SK-N-SH (cell line): ENCODE data around the gene STKLD1. TPM values are rescaled to one million over a fixed set of nuclear protein-coding genes. Genes with fewer than 3 reads are reported as not detected.

Source experiments
- CTCF ChIA-PET: fragments of 300-600, 350-600 bp; formaldehyde crosslinking; extraction: SDS; loops from one replicate; lab custom pipeline; 2021; lab: Yijun Ruan, JAX
- POLR2A ChIA-PET: fragments of 350-600 bp; sonication (Branson Sonifier 250); formaldehyde crosslinking; extraction: SDS; loops from one replicate; lab custom pipeline; 2020; ENCODE audit warnings: antibody characterized with exemption, inconsistent platforms; lab: Yijun Ruan, JAX
- DNase-seq: peaks from one replicate; pipeline ENCODE4 v3.0.0; 2012
- H2AFZ ChIP-seq: fragments of 200-600 bp; sonication (generic); 2 replicates; pipeline ENCODE4 v1.8.1; 2016; ENCODE audit warnings: antibody characterized with exemption, mild to moderate bottlenecking, low read depth
- H3F3A ChIP-seq: fragments of 200-600 bp; sonication (generic); replicated peaks from 2 replicates; pipeline ENCODE3; 2016; ENCODE audit warnings: antibody characterized with exemption, mild to moderate bottlenecking; ENCODE audit not compliant: insufficient read depth
- H3K27ac ChIP-seq, 2 experiments: fragments of 200-500 bp in 1 of 2; fragments of 200-600 bp in 1 of 2; sonication (Bioruptor generic) in 1 of 2; sonication (generic), shearing (Covaris generic) in 1 of 2; 2 replicates each; pipeline versions ENCODE4 v1.5.1 to v1.6.1; 2014 to 2016; ENCODE audit warnings: low read depth in 2 of 2, inconsistent platforms in 1 of 2, low read length in 1 of 2, mild to moderate bottlenecking in 1 of 2, mixed read lengths in 1 of 2
- H3K27me3 ChIP-seq: fragments of 200-600 bp; sonication (generic), shearing (Covaris generic); 2 replicates; pipeline ENCODE4 v1.6.1; 2016; ENCODE audit warnings: mixed run types; ENCODE audit not compliant: insufficient read depth
- H3K36me3 ChIP-seq, 2 experiments: fragments of 200-500 bp in 1 of 2; fragments of 200-600 bp in 1 of 2; sonication (Bioruptor generic) in 1 of 2; sonication (generic) in 1 of 2; replicated peaks in 1 of 2; 2 replicates each; pipeline versions ENCODE3 to v1.5.1; 2014 to 2016; ENCODE audit warnings: low read length in 1 of 2, mild to moderate bottlenecking in 1 of 2; ENCODE audit not compliant: insufficient read depth in 2 of 2, control insufficient read depth in 1 of 2
- H3K4me1 ChIP-seq, 2 experiments: fragments of 200-500 bp in 1 of 2; fragments of 200-600 bp in 1 of 2; sonication (Bioruptor generic) in 1 of 2; sonication (generic), shearing (Covaris generic) in 1 of 2; 2 replicates each; pipeline versions ENCODE4 v1.5.1 to v1.6.1; 2014 to 2016; ENCODE audit warnings: low read depth in 1 of 2, low read length in 1 of 2, mixed run types in 1 of 2; ENCODE audit not compliant: insufficient read depth in 2 of 2, control insufficient read depth in 1 of 2
- H3K4me2 ChIP-seq: fragments of 200-600 bp; sonication (generic), shearing (Covaris generic); 2 replicates; pipeline ENCODE4 v1.6.1; 2017; ENCODE audit warnings: mixed run types
- H3K4me3 ChIP-seq, 2 experiments: fragments of 200-500 bp in 1 of 2; fragments of 200-600 bp in 1 of 2; sonication (Bioruptor generic) in 1 of 2; sonication (generic), shearing (Covaris generic) in 1 of 2; 2 replicates each; pipeline versions ENCODE4 v1.5.1 to v1.8.1; 2014 to 2016; ENCODE audit warnings: low read depth in 2 of 2, inconsistent platforms in 1 of 2, low read length in 1 of 2, mild to moderate bottlenecking in 1 of 2, mixed read lengths in 1 of 2, moderate library complexity in 1 of 2
- H3K79me2 ChIP-seq: fragments of 200-600 bp; sonication (generic); 2 replicates; pipeline ENCODE4 v1.8.1; 2017; ENCODE audit warnings: mild to moderate bottlenecking; ENCODE audit not compliant: insufficient read depth
- H3K9ac ChIP-seq: fragments of 200-600 bp; sonication (generic); 2 replicates; pipeline ENCODE4 v1.6.1; 2017; ENCODE audit warnings: mixed run types
- H3K9me2 ChIP-seq: fragments of 200-600 bp; sonication (generic); 2 replicates; pipeline ENCODE4 v1.6.1; 2017; ENCODE audit warnings: mixed run types
- H3K9me3 ChIP-seq: fragments of 200-600 bp; sonication (generic); 2 replicates; pipeline ENCODE4 v1.6.1; 2017; ENCODE audit warnings: mixed run types, mild to moderate bottlenecking, moderate library complexity
- H4K20me1 ChIP-seq: fragments of 200-600 bp; sonication (generic); 2 replicates; pipeline ENCODE4 v1.6.1; 2017; ENCODE audit warnings: mild to moderate bottlenecking, mixed run types; ENCODE audit not compliant: insufficient read depth
- GABPA ChIP-seq: IDR thresholded peaks from 2 replicates; pipeline ENCODE4 v1.4.0; 2012; ENCODE audit warnings: low read depth, mild to moderate bottlenecking
- GATA2 ChIP-seq: sonication (generic); formaldehyde crosslinking; IDR thresholded peaks from 2 replicates; pipeline ENCODE4 v1.5.0; 2020; ENCODE audit warnings: mild to moderate bottlenecking, missing genetic modification reagents
- JUND ChIP-seq: IDR thresholded peaks from 2 replicates; pipeline ENCODE4 v1.4.0; 2012
- RXRA ChIP-seq: IDR thresholded peaks from 2 replicates; pipeline ENCODE4 v1.4.0; 2012; ENCODE audit warnings: low read depth, mild to moderate bottlenecking, borderline replicate concordance
- SIN3A ChIP-seq: IDR thresholded peaks from 2 replicates; pipeline ENCODE4 v1.6.1; 2012; ENCODE audit warnings: low read depth, mild to moderate bottlenecking, low read length, moderate library complexity, borderline replicate concordance
- TEAD4 ChIP-seq: IDR thresholded peaks from 2 replicates; pipeline ENCODE4 v1.4.0; 2012; ENCODE audit warnings: mild to moderate bottlenecking, borderline replicate concordance; ENCODE audit not compliant: insufficient read depth
- WGBS: methylation state at CpG from one replicate; pipeline ENCODE4 v1.1.6; 2017; ENCODE audit warnings: low lambda C conversion rate; 5-methylcytosine and 5-hydroxymethylcytosine counted together
- polyA plus RNA-seq, 3 experiments: library from polyadenylated mRNA; depleted of rRNA; stranded (reverse); fragments of >200 nt; gene quantifications; 2 replicates each; pipeline ENCODE4 v1.2.3, GENCODE V29; 2012
- TF ChIP-seq, protein P1 (sequence below): fragments of 150-350 bp; IDR thresholded peaks from 2 replicates; pipeline ENCODE4 v1.6.1; 2017; ENCODE audit warnings: antibody characterized with exemption, low read length, low read depth, borderline replicate concordance
- TF ChIP-seq, protein P2 (sequence below): IDR thresholded peaks from 2 replicates; pipeline ENCODE4 v1.6.1; 2012; ENCODE audit warnings: mild to moderate bottlenecking, low read depth, low read length, moderate library complexity
- TF ChIP-seq, protein P3 (sequence below): IDR thresholded peaks from 2 replicates; pipeline ENCODE4 v1.4.0; 2012; ENCODE audit warnings: low read depth, borderline replicate concordance
- TF ChIP-seq, protein P4 (sequence below): fragments of 200-600 bp; sonication (generic); IDR thresholded peaks from 2 replicates; pipeline ENCODE4 v1.6.1; 2017; ENCODE audit warnings: antibody characterized with exemption, mild to moderate bottlenecking, moderate library complexity

STKLD1 gene
- polyA plus RNA-seq, 1 of the 3 experiments (the other 2 are of a cell fraction) = 2.3 TPM

DNA sequence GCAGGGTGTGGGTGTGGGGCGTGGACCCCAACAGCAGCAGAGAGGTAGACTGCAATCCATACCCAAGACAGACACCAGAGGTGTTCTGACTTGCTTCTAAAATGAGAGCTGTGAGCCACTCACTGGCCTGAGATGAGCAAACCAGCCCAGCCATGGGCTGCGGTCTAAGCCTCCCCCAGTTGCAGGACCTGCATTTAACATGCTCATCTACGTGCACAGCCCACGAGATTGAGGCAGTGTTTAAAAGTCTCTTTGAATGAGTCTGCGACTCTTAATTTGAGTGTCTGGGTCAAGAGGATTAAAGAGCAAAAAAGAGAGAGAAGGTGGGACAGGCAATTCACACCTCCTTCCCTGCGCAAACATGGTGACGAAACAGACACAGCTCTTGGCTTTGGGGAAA, 6.2 kb upstream of the STKLD1 start:
- Histone ChIP-seq H3K4me3 (no peak overlapping the region), H3K4me2 (no peak overlapping the region), H2AFZ (no peak overlapping the region), H3K9me3 (no peaks in the 10 kb centered on the region), H3K9me2 (no peaks in the 10 kb centered on the region), H3K27ac (no peak overlapping the region; a peak in 1 of 4 replicates), H3K27me3 (no peaks in the 10 kb centered on the region), H3K4me1 (peaks cover 5 to 44% of the 10 kb centered on the region in 2 experiments; a peak in 3 of 4 replicates), H3K9ac (no peak overlapping the region), H3F3A (no peaks in the 10 kb centered on the region), H4K20me1 (peaks cover 97% of the 10 kb centered on the region), H3K36me3 (peaks cover 43 to 67% of the 10 kb centered on the region in 2 experiments), H3K79me2 (peaks cover 100% of the 10 kb centered on the region)
- TF ChIP-seq RXRA (no peak), GABPA (no peak), SIN3A (no peak), TEAD4 (no peak), GATA2 (no peak)
- TF ChIP-seq, protein P1, sequence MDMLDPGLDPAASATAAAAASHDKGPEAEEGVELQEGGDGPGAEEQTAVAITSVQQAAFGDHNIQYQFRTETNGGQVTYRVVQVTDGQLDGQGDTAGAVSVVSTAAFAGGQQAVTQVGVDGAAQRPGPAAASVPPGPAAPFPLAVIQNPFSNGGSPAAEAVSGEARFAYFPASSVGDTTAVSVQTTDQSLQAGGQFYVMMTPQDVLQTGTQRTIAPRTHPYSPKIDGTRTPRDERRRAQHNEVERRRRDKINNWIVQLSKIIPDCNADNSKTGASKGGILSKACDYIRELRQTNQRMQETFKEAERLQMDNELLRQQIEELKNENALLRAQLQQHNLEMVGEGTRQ = no peak
- TF ChIP-seq, protein P2, sequence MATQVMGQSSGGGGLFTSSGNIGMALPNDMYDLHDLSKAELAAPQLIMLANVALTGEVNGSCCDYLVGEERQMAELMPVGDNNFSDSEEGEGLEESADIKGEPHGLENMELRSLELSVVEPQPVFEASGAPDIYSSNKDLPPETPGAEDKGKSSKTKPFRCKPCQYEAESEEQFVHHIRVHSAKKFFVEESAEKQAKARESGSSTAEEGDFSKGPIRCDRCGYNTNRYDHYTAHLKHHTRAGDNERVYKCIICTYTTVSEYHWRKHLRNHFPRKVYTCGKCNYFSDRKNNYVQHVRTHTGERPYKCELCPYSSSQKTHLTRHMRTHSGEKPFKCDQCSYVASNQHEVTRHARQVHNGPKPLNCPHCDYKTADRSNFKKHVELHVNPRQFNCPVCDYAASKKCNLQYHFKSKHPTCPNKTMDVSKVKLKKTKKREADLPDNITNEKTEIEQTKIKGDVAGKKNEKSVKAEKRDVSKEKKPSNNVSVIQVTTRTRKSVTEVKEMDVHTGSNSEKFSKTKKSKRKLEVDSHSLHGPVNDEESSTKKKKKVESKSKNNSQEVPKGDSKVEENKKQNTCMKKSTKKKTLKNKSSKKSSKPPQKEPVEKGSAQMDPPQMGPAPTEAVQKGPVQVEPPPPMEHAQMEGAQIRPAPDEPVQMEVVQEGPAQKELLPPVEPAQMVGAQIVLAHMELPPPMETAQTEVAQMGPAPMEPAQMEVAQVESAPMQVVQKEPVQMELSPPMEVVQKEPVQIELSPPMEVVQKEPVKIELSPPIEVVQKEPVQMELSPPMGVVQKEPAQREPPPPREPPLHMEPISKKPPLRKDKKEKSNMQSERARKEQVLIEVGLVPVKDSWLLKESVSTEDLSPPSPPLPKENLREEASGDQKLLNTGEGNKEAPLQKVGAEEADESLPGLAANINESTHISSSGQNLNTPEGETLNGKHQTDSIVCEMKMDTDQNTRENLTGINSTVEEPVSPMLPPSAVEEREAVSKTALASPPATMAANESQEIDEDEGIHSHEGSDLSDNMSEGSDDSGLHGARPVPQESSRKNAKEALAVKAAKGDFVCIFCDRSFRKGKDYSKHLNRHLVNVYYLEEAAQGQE = no peak
- no peak for DNase-seq
- CTCF ChIA-PET = interaction anchor here (2.4 to 2.5 kb wide), 2 partner anchors 33 to 116 kb away, joined by 6 to 7 read pairs; no protein-coding TSS in a partner anchor
- POLR2A ChIA-PET = no interaction called here
- WGBS = 91% methylated on average over 7 of the region's 7 CpGs

DNA sequence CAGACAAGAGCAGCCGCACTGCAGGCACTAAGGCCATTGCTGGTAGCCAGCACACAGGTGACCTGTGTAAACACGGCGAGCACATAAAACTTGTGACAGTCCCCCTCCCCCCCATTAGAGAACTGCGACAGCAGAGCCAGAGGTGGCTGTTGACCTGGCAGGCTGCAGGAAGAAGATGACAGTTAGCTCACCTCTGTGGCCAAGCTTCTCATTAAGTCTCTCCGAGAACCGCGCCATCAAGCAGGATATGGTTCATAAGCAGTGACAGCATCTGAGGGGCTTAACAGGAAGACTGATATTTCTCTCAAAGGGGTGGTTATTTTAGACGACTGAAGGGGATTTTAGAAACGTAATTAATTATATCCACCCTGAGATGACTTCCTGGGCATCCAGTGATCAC, 5.5 kb upstream of the STKLD1 start:
- DNase-seq = no peak
- Histone ChIP-seq H3K9me2 (no peaks in the 10 kb centered on the region), H3K4me2 (no peak overlapping the region), H3K27me3 (no peaks in the 10 kb centered on the region), H3K4me3 (no peak overlapping the region), H3K79me2 (peaks cover 100% of the 10 kb centered on the region), H3K27ac (no peak overlapping the region), H3K9ac (no peak overlapping the region), H3K4me1 (peaks cover 5 to 44% of the 10 kb centered on the region in 2 experiments; a peak in 3 of 4 replicates), H3K36me3 (peaks cover 37 to 60% of the 10 kb centered on the region in 2 experiments), H3K9me3 (no peaks in the 10 kb centered on the region), H2AFZ (no peak overlapping the region), H4K20me1 (peaks cover 95% of the 10 kb centered on the region), H3F3A (no peaks in the 10 kb centered on the region)
- POLR2A ChIA-PET = interaction anchor here (1.1 kb wide), 1 partner anchor 17 kb away, joined by 3 read pairs; no protein-coding TSS in a partner anchor
- 89% methylated on average over 6 of the region's 9 CpGs for WGBS
- TF ChIP-seq JUND = no peak
- TF ChIP-seq GATA2 = no peak
- no peak for TF ChIP-seq SIN3A
- TF ChIP-seq, protein P3, sequence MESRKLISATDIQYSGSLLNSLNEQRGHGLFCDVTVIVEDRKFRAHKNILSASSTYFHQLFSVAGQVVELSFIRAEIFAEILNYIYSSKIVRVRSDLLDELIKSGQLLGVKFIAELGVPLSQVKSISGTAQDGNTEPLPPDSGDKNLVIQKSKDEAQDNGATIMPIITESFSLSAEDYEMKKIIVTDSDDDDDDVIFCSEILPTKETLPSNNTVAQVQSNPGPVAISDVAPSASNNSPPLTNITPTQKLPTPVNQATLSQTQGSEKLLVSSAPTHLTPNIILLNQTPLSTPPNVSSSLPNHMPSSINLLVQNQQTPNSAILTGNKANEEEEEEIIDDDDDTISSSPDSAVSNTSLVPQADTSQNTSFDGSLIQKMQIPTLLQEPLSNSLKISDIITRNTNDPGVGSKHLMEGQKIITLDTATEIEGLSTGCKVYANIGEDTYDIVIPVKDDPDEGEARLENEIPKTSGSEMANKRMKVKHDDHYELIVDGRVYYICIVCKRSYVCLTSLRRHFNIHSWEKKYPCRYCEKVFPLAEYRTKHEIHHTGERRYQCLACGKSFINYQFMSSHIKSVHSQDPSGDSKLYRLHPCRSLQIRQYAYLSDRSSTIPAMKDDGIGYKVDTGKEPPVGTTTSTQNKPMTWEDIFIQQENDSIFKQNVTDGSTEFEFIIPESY = no peak
- TF ChIP-seq GABPA = no peak
- TF ChIP-seq, protein P4, sequence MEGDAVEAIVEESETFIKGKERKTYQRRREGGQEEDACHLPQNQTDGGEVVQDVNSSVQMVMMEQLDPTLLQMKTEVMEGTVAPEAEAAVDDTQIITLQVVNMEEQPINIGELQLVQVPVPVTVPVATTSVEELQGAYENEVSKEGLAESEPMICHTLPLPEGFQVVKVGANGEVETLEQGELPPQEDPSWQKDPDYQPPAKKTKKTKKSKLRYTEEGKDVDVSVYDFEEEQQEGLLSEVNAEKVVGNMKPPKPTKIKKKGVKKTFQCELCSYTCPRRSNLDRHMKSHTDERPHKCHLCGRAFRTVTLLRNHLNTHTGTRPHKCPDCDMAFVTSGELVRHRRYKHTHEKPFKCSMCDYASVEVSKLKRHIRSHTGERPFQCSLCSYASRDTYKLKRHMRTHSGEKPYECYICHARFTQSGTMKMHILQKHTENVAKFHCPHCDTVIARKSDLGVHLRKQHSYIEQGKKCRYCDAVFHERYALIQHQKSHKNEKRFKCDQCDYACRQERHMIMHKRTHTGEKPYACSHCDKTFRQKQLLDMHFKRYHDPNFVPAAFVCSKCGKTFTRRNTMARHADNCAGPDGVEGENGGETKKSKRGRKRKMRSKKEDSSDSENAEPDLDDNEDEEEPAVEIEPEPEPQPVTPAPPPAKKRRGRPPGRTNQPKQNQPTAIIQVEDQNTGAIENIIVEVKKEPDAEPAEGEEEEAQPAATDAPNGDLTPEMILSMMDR = no peak
- CTCF ChIA-PET = interaction anchor here (1.4 to 2.5 kb wide), 3 partner anchors 14 to 116 kb away, joined by 5 to 7 read pairs (median 6); partner anchors contain the start of genes SURF1 and SURF2
